Gastroesophageal sphincter (tissue), 4 donors: ENCODE measurements around the gene DHX35. TPM values are rescaled to one million over a fixed set of nuclear protein-coding genes. Genes with fewer than 3 reads are reported as not detected.

Experiments used
- ATAC-seq: fragments of 150-250 bp; one replicate; pipeline ENCODE4 v1.9.1; 2016; ENCODE audit warnings: mild to moderate bottlenecking, moderate library complexity
- H3K27ac ChIP-seq, 4 donors: fragments of 200-600 bp; sonication (generic) in 3 of 4; 1 replicate in 3 of 4; 2 replicates in 1 of 4; pipeline ENCODE4 v1.5.1; 2016 to 2019
- H3K27me3 ChIP-seq: fragments of 200-600 bp; sonication (generic); one replicate; pipeline ENCODE4 v1.5.1; 2019
- H3K36me3 ChIP-seq, 2 donors: fragments of 200-600 bp; sonication (generic); one replicate each; pipeline ENCODE4 v1.5.1; 2019; ENCODE audit warnings: control low read depth in 1 of 2
- H3K4me1 ChIP-seq, 3 donors: fragments of 200-600 bp; sonication (generic); 1 replicate in 2 of 3; 2 replicates in 1 of 3; pipeline ENCODE4 v1.5.1; 2016 to 2019; ENCODE audit warnings: control low read depth in 2 of 3
- H3K4me3 ChIP-seq, 2 donors: fragments of 200-600 bp; sonication (generic); one replicate each; pipeline ENCODE4 v1.5.1; 2019; ENCODE audit warnings: mild to moderate bottlenecking in 1 of 2, moderate library complexity in 1 of 2
- H3K9me3 ChIP-seq, 3 donors: fragments of 200-600 bp; sonication (generic); one replicate each; pipeline ENCODE4 v1.5.1; 2017 to 2019; ENCODE audit warnings: control low read depth in 2 of 3
- EP300 ChIP-seq: sonication (generic); formaldehyde crosslinking; IDR thresholded peaks from one replicate; pipeline ENCODE4 v1.6.1; 2017; ENCODE audit warnings: antibody characterized with exemption, mild to moderate bottlenecking
- POLR2A ChIP-seq, 2 donors: fragments of 450-650 bp; IDR thresholded peaks; one replicate each; pipeline ENCODE4 v1.6.1; 2017; ENCODE audit warnings: antibody characterized with exemption in 2 of 2, mild to moderate bottlenecking in 2 of 2, moderate library complexity in 1 of 2
- POLR2AphosphoS5 ChIP-seq: sonication (generic); formaldehyde crosslinking; IDR thresholded peaks from one replicate; pipeline ENCODE4 v1.6.1; 2017; ENCODE audit warnings: antibody characterized with exemption
- WGBS, 2 donors: methylation state at CpG; one replicate each; pipeline ENCODE4 v1.1.5; 2018; ENCODE audit warnings: low coverage in 1 of 2; 5-methylcytosine and 5-hydroxymethylcytosine counted together
- total RNA-seq, 4 donors: library from RNA; depleted of rRNA; stranded (reverse); fragments of >200 nt; gene quantifications; one replicate each; pipeline ENCODE4 v1.1.0, GENCODE V29; 2016
- TF ChIP-seq, protein P1 (sequence below), 4 experiments: fragments of 200-600 bp in 2 of 4; fragments of 450-650 bp in 2 of 4; sonication (generic) in 1 of 4; IDR thresholded peaks; one replicate each; pipeline ENCODE4 v1.5.1; 2017 to 2019; ENCODE audit warnings: antibody characterized with exemption in 4 of 4, mild to moderate bottlenecking in 2 of 4, moderate library complexity in 2 of 4

DHX35 gene
- total RNA-seq, 4 donors from 2014 or later, result 23.0 to 34.1 (median 25.6) TPM

DNA sequence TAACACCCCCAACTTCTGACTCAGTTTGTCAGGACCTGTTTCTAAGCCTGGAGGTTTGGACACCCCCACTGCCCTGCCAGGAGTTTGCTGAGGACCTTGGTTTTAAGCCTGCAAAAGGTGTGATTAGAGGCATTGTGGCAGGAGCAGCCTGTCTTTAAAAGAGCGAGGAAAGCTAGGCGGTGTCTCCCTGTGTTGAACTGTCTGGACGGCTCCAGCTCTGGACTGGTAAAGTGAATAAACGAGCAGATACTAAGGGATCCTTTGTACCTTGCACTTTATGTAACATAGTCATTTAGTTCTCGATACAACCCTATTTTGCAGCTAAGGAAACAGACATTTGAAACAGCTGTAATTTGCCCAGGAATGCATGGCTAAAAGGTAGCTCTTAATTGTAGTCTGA is 21.5 kb upstream of the DHX35 start:
- no peak overlapping the region for H3K4me3 ChIP-seq
- no peaks in the 10 kb centered on the region for H3K4me1 ChIP-seq
- peaks cover 0 to 51% of the 10 kb centered on the region in 2 donors for H3K36me3 ChIP-seq
- 95 to 97% methylated on average over 5 of the region's 5 CpGs for WGBS, 2 donors
- no peak for ATAC-seq
- H3K27me3 ChIP-seq, result no peaks in the 10 kb centered on the region
- TF ChIP-seq POLR2AphosphoS5 (no peak), EP300 (no peak), POLR2A (IDR thresholded peaks at IDR 0.05) (no peak)
- TF ChIP-seq, protein P1, sequence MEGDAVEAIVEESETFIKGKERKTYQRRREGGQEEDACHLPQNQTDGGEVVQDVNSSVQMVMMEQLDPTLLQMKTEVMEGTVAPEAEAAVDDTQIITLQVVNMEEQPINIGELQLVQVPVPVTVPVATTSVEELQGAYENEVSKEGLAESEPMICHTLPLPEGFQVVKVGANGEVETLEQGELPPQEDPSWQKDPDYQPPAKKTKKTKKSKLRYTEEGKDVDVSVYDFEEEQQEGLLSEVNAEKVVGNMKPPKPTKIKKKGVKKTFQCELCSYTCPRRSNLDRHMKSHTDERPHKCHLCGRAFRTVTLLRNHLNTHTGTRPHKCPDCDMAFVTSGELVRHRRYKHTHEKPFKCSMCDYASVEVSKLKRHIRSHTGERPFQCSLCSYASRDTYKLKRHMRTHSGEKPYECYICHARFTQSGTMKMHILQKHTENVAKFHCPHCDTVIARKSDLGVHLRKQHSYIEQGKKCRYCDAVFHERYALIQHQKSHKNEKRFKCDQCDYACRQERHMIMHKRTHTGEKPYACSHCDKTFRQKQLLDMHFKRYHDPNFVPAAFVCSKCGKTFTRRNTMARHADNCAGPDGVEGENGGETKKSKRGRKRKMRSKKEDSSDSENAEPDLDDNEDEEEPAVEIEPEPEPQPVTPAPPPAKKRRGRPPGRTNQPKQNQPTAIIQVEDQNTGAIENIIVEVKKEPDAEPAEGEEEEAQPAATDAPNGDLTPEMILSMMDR (IDR thresholded peaks at IDR 0.05), result no peak
- H3K27ac ChIP-seq, result peak overlapping the region in 1 of 4 donors; percentile 52
- no peaks in the 10 kb centered on the region for H3K9me3 ChIP-seq

DNA sequence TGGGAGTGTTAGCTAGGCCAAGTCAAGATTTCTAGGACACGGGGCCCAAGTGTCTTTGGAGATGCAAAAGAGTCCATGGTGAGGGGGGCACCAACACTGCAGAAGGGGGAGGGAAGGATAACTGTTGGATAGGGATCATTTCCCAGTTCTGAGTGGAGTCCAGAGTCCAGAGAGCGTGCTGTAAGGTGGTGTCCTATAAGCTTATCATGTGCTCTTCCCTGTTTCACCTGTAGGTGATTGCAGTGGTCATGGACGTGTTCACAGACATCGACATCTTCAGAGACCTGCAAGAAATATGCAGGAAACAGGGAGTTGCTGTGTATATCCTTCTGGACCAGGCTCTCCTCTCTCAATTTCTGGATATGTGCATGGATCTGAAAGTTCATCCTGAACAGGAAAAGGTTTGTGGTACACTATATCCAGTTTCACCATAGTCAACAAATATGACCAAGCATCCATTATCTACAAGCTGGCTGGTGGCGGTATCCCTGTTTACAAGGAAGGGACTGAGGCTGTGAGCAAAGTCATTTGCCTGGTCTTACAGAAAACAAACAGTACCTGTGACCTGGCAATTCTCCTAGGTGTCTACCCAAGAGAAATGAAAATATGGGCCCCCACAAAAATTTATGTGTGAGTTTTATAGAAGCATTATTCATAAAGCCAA is 20.3 kb upstream of the DHX35 start:
- 88 to 100% methylated on average over 1 to 4 of the region's 5 CpGs for WGBS, 2 donors

DNA sequence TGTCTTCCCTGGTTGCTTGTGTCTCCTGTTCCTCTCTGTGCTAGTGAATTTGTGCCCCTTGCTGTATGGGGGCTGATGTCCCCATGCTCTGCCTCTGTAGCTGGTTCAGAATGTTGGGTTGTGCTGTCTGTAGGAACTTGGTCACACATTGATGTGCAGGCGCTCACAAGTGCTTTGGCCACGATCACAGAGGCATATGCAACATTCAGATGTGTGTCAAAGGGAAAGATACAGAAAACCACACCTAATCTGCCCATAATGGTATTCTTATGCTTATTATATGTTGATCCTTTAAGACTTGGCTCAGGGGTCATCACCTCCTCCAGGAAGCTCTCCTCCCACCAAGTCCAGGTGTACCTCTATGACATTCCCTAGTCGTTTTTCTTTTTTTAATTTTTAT is 17.1 kb upstream of the DHX35 start:
- ATAC-seq, result no peak
- TF ChIP-seq POLR2A (IDR thresholded peaks at IDR 0.05) (no peak), POLR2AphosphoS5 (no peak), EP300 (no peak)
- TF ChIP-seq, protein P1 (IDR thresholded peaks at IDR 0.05), result no peak
- Histone ChIP-seq H3K36me3 (peaks cover 0 to 71% of the 10 kb centered on the region in 2 donors), H3K9me3 (no peaks in the 10 kb centered on the region), H3K4me1 (no peaks in the 10 kb centered on the region), H3K4me3 (no peak overlapping the region), H3K27me3 (no peaks in the 10 kb centered on the region), H3K27ac (peak overlapping the region in 1 of 4 donors; percentile 31)
- 87 to 88% methylated on average over 1 to 3 of the region's 3 CpGs for WGBS, 2 donors

More for the DNA sequence above, 20.3 kb upstream of the DHX35 start:
- TF ChIP-seq POLR2A (IDR thresholded peaks at IDR 0.05), result no peak
- TF ChIP-seq, protein P1 (IDR thresholded peaks at IDR 0.05), result no peak
- no peak for TF ChIP-seq EP300
- TF ChIP-seq POLR2AphosphoS5, result no peak
- Histone ChIP-seq H3K4me3 (no peak overlapping the region), H3K27me3 (no peaks in the 10 kb centered on the region), H3K27ac (peak overlapping the region in 1 of 4 donors; percentile 10), H3K4me1 (no peaks in the 10 kb centered on the region), H3K36me3 (peaks cover 0 to 55% of the 10 kb centered on the region in 2 donors), H3K9me3 (no peaks in the 10 kb centered on the region)
- no peak for ATAC-seq

DNA sequence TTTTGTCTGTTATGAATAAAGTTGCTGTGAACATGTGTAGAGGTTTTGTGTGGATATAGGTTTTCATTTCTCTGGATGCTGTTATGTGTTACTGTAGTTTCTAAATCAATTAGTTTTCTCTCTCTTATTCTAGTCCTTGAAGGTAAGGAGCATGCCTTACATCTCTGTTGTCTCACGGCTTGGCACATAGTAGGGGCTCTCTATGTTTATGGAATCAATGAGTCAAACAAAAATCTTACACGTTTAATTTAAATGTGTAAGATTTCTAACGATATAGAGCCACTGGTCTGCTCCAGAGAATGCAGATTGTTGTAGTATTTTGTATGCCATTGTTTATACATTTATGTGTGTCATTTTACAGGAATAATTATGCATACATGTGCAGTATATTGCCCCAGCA is 15.3 kb upstream of the DHX35 start:
- ATAC-seq, result no peak
- peaks cover 0 to 85% of the 10 kb centered on the region in 2 donors for H3K36me3 ChIP-seq
- 73 to 78% methylated on average over 3 of the region's 3 CpGs for WGBS, 2 donors

More for the DNA sequence above, 15.3 kb upstream of the DHX35 start:
- Histone ChIP-seq H3K27ac (peak overlapping the region in 1 of 4 donors; percentile 24), H3K4me1 (no peaks in the 10 kb centered on the region), H3K27me3 (no peaks in the 10 kb centered on the region), H3K4me3 (no peak overlapping the region), H3K9me3 (no peaks in the 10 kb centered on the region)
- TF ChIP-seq, protein P1 (IDR thresholded peaks at IDR 0.05), result no peak
- TF ChIP-seq POLR2A (IDR thresholded peaks at IDR 0.05) (no peak), EP300 (no peak), POLR2AphosphoS5 (no peak)
